Calu3 (cell line): Measurements from ENCODE around the gene CDC26. TPM values are rescaled to one million over a fixed set of nuclear protein-coding genes. Genes with fewer than 3 reads are reported as not detected.
"Not testable (repeated sequence)": the region's sequence is repeated elsewhere in the genome, so short reads cannot be mapped to it uniquely, and the experiment has no call there.

Experiments used
- BruUV-seq: library from RNA; stranded (reverse); fragments of 400-500 nt; replicated peaks from 2 replicates; lab custom pipeline; 2021; lab: Mats Ljungman, UMichigan
- CTCF ChIA-PET: fragments of 300-600 bp; sonication (Branson Sonifier 250); formaldehyde crosslinking; loops from one replicate; lab custom pipeline; 2022; ENCODE audit warnings: antibody characterized with exemption; lab: Charles Lee
- DNase-seq: peaks from one replicate; pipeline ENCODE4 v3.0.0; 2022
- H3K27ac Mint-ChIP-seq: one replicate; pipeline ENCODE4 v1.8.0; 2022; ENCODE audit warnings: mixed read lengths; ENCODE audit not compliant: unreplicated experiment
- H3K27me3 Mint-ChIP-seq: one replicate; pipeline ENCODE4 v1.8.0; 2022; ENCODE audit warnings: mixed read lengths; ENCODE audit not compliant: unreplicated experiment
- H3K36me3 Mint-ChIP-seq: one replicate; pipeline ENCODE4 v1.8.0; 2022; ENCODE audit warnings: mild to moderate bottlenecking, moderate library complexity, mixed read lengths; ENCODE audit not compliant: insufficient read depth, unreplicated experiment
- H3K4me1 Mint-ChIP-seq: one replicate; pipeline ENCODE4 v1.8.0; 2022; ENCODE audit warnings: mild to moderate bottlenecking, low read depth, mixed read lengths; ENCODE audit not compliant: unreplicated experiment
- H3K4me3 Mint-ChIP-seq: one replicate; pipeline ENCODE4 v1.8.0; 2022; ENCODE audit warnings: mild to moderate bottlenecking, low read depth, moderate library complexity, mixed read lengths; ENCODE audit not compliant: unreplicated experiment
- H3K9me3 Mint-ChIP-seq: one replicate; pipeline ENCODE4 v1.8.0; 2022; ENCODE audit warnings: low read depth, mixed read lengths; ENCODE audit not compliant: unreplicated experiment
- intact Hi-C: fragments of 100-400 bp; cut with micrococcal nuclease; formaldehyde crosslinking; loops from one replicate; pipeline ENCODE4 v1.10.0; 2022; ENCODE audit not compliant: unreplicated experiment
- total RNA-seq: library from RNA; stranded (reverse); gene quantifications from 2 replicates; pipeline ENCODE4 v1.2.3, GENCODE V29; 2022
- TF ChIP-seq, protein P1 (sequence below): fragments of 200-600 bp; IDR thresholded peaks from one replicate; pipeline ENCODE4 v1.8.0; 2022; ENCODE audit warnings: antibody characterized with exemption; ENCODE audit not compliant: unreplicated experiment

The CDC26 gene
- total RNA-seq, 1 experiment from 2014 or later: 20.5 TPM

DNA sequence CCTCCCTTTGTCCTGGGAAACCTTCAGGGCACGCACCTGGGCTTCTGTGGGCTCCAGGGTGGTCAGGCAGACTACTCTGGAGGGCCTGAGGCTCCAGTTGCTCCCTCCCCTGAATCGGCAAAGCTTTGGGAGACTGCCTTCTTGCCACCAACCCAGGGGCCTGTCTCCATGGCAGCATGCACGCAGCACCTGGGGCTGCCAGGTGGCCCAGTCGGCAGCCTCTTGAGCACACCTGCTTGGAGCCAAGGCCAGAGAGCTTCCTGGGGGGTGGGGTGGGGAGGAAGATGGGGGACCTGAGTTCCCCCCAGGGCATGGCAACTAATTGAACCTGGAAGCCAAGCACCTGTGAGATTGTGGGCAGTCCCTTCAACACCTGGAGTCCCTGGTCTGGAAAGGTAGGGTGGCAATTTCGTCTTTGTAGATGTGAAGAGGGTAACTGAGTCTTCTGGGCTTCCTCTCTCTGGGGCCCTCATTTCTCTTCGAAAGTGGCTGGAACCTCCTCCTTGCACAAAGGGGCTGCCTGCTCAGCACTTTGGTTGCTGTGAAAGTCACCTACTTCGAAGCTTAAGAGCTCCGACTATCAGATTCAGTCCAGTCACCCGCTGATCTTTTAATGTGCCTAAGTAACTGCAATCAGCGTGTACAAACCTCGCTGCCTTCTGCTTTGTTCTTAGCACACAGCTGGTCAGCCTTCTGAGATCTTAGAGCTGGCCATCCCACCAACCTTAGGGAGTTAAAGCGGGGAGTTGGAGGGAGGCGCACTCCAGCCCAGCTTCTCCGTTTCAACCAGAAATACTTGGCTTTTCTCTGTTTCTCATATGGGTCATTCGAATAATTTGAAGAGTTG lies 23.8 kb upstream of the CDC26 start:
- no TSS peak for BruUV-seq

DNA sequence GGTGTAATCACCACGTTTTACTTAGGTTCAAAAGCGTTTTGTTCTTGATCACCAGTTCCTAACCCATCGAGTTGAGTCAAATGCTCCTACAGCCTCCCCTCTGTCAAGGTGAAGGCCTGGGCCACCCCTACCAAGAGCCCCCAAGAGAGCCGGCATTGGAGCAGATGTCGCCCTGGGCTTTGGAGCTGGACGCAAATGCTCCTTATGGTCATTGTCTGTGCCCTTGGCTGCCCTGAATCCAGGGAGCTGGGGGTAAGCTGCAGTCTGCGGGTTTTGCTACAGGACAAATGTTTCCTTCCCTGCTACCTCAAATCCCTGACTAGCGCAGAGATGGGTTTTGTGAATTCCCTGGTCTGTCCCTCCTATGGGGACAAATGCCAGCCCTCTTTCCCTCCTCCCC lies 22.9 kb upstream of the CDC26 start:
- no TSS peak for BruUV-seq
- Mint-ChIP-seq H3K9me3 (no peaks in the 10 kb centered on the region), H3K27ac (no peak overlapping the region), H3K27me3 (peaks cover 12% of the 10 kb centered on the region), H3K36me3 (no peaks in the 10 kb centered on the region), H3K4me1 (peaks cover 16% of the 10 kb centered on the region), H3K4me3 (no peak overlapping the region)
- CTCF ChIA-PET: no interaction called here
- intact Hi-C loops: no loop called here
- DNase-seq: no peak
- TF ChIP-seq, protein P1, sequence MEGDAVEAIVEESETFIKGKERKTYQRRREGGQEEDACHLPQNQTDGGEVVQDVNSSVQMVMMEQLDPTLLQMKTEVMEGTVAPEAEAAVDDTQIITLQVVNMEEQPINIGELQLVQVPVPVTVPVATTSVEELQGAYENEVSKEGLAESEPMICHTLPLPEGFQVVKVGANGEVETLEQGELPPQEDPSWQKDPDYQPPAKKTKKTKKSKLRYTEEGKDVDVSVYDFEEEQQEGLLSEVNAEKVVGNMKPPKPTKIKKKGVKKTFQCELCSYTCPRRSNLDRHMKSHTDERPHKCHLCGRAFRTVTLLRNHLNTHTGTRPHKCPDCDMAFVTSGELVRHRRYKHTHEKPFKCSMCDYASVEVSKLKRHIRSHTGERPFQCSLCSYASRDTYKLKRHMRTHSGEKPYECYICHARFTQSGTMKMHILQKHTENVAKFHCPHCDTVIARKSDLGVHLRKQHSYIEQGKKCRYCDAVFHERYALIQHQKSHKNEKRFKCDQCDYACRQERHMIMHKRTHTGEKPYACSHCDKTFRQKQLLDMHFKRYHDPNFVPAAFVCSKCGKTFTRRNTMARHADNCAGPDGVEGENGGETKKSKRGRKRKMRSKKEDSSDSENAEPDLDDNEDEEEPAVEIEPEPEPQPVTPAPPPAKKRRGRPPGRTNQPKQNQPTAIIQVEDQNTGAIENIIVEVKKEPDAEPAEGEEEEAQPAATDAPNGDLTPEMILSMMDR: no peak

More for the DNA sequence above, 23.8 kb upstream of the CDC26 start:
- peaks cover 19% of the 10 kb centered on the region for H3K4me1 Mint-ChIP-seq
- no peaks in the 10 kb centered on the region for H3K36me3 Mint-ChIP-seq
- no peak overlapping the region for H3K27ac Mint-ChIP-seq
- CTCF ChIA-PET: no interaction called here
- no peak overlapping the region for H3K4me3 Mint-ChIP-seq
- DNase-seq: no peak
- TF ChIP-seq, protein P1: no peak
- intact Hi-C loops: no loop called here
- no peaks in the 10 kb centered on the region for H3K9me3 Mint-ChIP-seq
- peaks cover 12% of the 10 kb centered on the region for H3K27me3 Mint-ChIP-seq

DNA sequence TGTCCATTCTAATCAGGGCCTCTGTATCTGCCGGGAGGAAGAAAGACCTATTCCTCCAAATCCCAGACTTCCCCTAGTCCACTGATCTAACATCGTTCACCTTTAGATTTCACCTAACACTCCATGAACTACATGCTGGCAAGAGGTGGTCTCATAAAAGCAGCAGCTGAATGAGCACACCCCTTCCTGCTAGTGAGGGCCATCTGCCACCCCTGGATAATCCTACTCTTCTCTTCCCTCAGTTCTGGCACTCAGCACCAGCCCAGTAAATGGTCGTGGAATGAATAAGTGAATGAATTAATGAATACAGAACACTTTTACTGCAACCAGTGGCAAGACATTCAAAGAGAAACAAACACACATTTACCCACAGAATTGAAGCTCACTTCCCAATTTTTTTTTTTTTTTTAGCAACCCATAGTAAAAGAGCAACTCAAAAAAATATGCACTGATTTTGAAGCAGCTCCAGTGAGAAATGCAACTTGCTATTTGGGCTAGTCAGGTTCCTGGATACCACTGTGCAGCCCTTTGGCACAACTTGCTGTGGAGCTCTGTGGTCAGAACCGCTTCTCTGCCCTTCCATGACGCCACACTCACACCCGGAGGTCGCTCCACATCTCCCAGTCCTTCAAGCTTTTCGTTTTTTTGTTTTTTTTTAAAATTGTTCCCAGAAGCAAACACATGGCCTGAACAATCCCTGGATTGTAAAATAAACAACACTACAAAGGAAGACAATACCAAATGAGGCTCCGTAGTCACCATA lies 21.6 kb upstream of the CDC26 start:
- H3K27me3 Mint-ChIP-seq: peaks cover 12% of the 10 kb centered on the region
- H3K4me3 Mint-ChIP-seq: no peak overlapping the region
- no peak for DNase-seq
- no peaks in the 10 kb centered on the region for H3K36me3 Mint-ChIP-seq
- TF ChIP-seq, protein P1: no peak
- no peaks in the 10 kb centered on the region for H3K9me3 Mint-ChIP-seq
- no peak overlapping the region for H3K27ac Mint-ChIP-seq
- CTCF ChIA-PET: no interaction called here
- intact Hi-C loops: no loop called here
- peaks cover 11% of the 10 kb centered on the region for H3K4me1 Mint-ChIP-seq
- no TSS peak for BruUV-seq

DNA sequence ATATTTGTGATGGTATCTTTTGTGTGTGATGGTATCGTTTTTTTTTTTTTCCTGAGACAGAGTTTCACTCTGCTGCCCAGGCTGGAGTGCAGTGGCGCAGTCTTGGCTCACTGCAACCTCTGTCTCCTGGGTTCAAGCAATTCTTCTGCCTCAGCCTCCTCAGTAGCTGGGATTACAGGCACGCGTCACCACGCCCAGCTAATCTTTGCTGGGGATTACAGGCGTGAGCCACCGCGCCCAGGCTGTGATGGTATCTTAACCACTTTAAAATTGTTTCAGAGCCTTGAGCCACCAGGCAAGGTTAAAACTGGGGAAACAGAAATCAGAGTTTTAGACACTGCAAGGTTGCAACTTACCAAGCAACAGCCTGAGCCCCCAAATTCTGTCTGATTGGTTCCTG lies 20.9 kb upstream of the CDC26 start:
- H3K9me3 Mint-ChIP-seq, H3K36me3 Mint-ChIP-seq, intact Hi-C loops, H3K4me3 Mint-ChIP-seq, BruUV-seq, H3K27ac Mint-ChIP-seq, DNase-seq: not testable (repeated sequence)
- peaks cover 12% of the 10 kb centered on the region for H3K27me3 Mint-ChIP-seq
- peaks cover 11% of the 10 kb centered on the region for H3K4me1 Mint-ChIP-seq
- CTCF ChIA-PET: interaction anchor here (0.7 kb wide), 2 partner anchors 22 to 110 kb away, joined by 3 to 4 read pairs; no protein-coding TSS in a partner anchor
